H1 (cell line): Measurements from ENCODE around the gene DLST. TPM values are rescaled to one million over a fixed set of nuclear protein-coding genes. Genes with fewer than 3 reads are reported as not detected.

Experiments used
- CTCF ChIA-PET: fragments of 300-600 bp; sonication (Branson Sonifier 250); formaldehyde crosslinking; loops from one replicate; lab custom pipeline; 2021; ENCODE audit not compliant: partially characterized antibody; lab: Charles Lee
- POLR2A ChIA-PET: fragments of 300-600 bp; sonication (Branson Sonifier 250); formaldehyde crosslinking; loops from one replicate; lab custom pipeline; 2021; ENCODE audit warnings: inconsistent platforms; ENCODE audit not compliant: partially characterized antibody; lab: Charles Lee
- DNase-seq, 2 experiments: peaks; one replicate each; pipeline versions ENCODE4 v3.0.0 to v3.0.0-alpha.2; 2010 to 2022; ENCODE audit warnings: low spot score in 2 of 2, low read depth in 1 of 2, mixed read lengths in 1 of 2
- FAIRE-seq: peaks from 2 replicates; lab custom pipeline; 2011; peaks lifted over from hg19 to GRCh38; lab: Jason Lieb, UNC
- H2AFZ ChIP-seq: 2 replicates; pipeline ENCODE4 v1.8.1; 2012; ENCODE audit warnings: low read length, inconsistent platforms
- H2AK5ac ChIP-seq: 2 replicates; pipeline ENCODE4 v1.6.1; 2013; ENCODE audit warnings: low read depth, low read length
- H2BK120ac ChIP-seq: replicated peaks from 2 replicates; pipeline ENCODE3; 2013; ENCODE audit warnings: low read depth, low read length, inconsistent platforms
- H2BK12ac ChIP-seq: 2 replicates; pipeline ENCODE4 v1.6.1; 2013; ENCODE audit warnings: low read depth, low read length
- H2BK15ac ChIP-seq: 2 replicates; pipeline ENCODE4 v1.6.1; 2013; ENCODE audit warnings: low read length
- H2BK20ac ChIP-seq: 2 replicates; pipeline ENCODE4 v1.6.1; 2013; ENCODE audit warnings: low read length
- H2BK5ac ChIP-seq: 2 replicates; pipeline ENCODE4 v1.6.1; 2013; ENCODE audit warnings: low read depth, low read length
- H3K14ac ChIP-seq: 2 replicates; pipeline ENCODE4 v1.6.1; 2013; ENCODE audit warnings: inconsistent platforms; ENCODE audit not compliant: insufficient read length
- H3K18ac ChIP-seq: 2 replicates; pipeline ENCODE4 v1.6.1; 2013; ENCODE audit warnings: low read length; ENCODE audit errors: extremely low read depth
- H3K23ac ChIP-seq: 2 replicates; pipeline ENCODE4 v1.6.1; 2013; ENCODE audit warnings: inconsistent platforms; ENCODE audit not compliant: insufficient read length
- H3K23me2 ChIP-seq: 2 replicates; pipeline ENCODE4 v1.6.1; 2013; ENCODE audit warnings: low read depth, low read length
- H3K27ac ChIP-seq: 2 replicates; pipeline ENCODE4 v1.6.1; 2011; ENCODE audit warnings: low read depth, low read length, inconsistent platforms
- H3K27me3 ChIP-seq, 4 experiments: replicated peaks in 1 of 4; 1 replicate in 1 of 4; 2 replicates in 3 of 4; pipeline versions ENCODE4 v1.6.1 to v1.8.1; 2011 to 2013; ENCODE audit warnings: low read length in 3 of 4, mild to moderate bottlenecking in 3 of 4, inconsistent platforms in 2 of 4, mixed read lengths in 2 of 4, moderate library complexity in 1 of 4; ENCODE audit not compliant: control insufficient read depth in 3 of 4, insufficient read depth in 3 of 4; ENCODE audit errors: extremely low read depth in 1 of 4
- H3K36me3 ChIP-seq, 4 experiments: 2 replicates each; pipeline versions ENCODE4 v1.6.1 to v1.8.1; 2011 to 2013; ENCODE audit warnings: mild to moderate bottlenecking in 4 of 4, low read length in 3 of 4, moderate library complexity in 2 of 4, control low read depth in 1 of 4, inconsistent platforms in 1 of 4; ENCODE audit not compliant: insufficient read depth in 4 of 4, control insufficient read depth in 2 of 4
- H3K4ac ChIP-seq: replicated peaks from 2 replicates; pipeline ENCODE3; 2013; ENCODE audit warnings: low read length, low read depth, mixed read lengths, inconsistent platforms; ENCODE audit not compliant: insufficient read length
- H3K4me1 ChIP-seq, 4 experiments: replicated peaks in 1 of 4; 1 replicate in 1 of 4; 2 replicates in 3 of 4; pipeline versions ENCODE4 v1.6.1 to v1.8.1; 2011 to 2013; ENCODE audit warnings: low read length in 3 of 4, inconsistent platforms in 2 of 4, mixed read lengths in 1 of 4; ENCODE audit not compliant: insufficient read depth in 4 of 4, control insufficient read depth in 3 of 4
- H3K4me2 ChIP-seq, 2 experiments: 2 replicates each; pipeline versions ENCODE4 v1.6.1 to v1.8.1; 2011 to 2013; ENCODE audit warnings: low read depth in 2 of 2, low read length in 2 of 2, control low read depth in 1 of 2, inconsistent platforms in 1 of 2, mild to moderate bottlenecking in 1 of 2; ENCODE audit not compliant: insufficient read depth in 1 of 2
- H3K4me3 ChIP-seq, 4 experiments: fragments of 200-600, 300-600 bp in 1 of 4; sonication (generic), shearing (Covaris generic), sonication (Bioruptor Twin) in 1 of 4; 2 replicates each; pipeline versions ENCODE4 v1.5.1 to v1.8.1; 2011 to 2016; ENCODE audit warnings: low read length in 4 of 4, low read depth in 3 of 4, control low read depth in 2 of 4, inconsistent platforms in 2 of 4, mild to moderate bottlenecking in 2 of 4, mixed read lengths in 1 of 4, moderate library complexity in 1 of 4; ENCODE audit not compliant: insufficient read depth in 2 of 4; ENCODE audit errors: extremely low read depth in 1 of 4
- H3K56ac ChIP-seq: replicated peaks from 2 replicates; pipeline ENCODE3; 2013; ENCODE audit warnings: low read depth, mild to moderate bottlenecking, mixed read lengths, low read length, inconsistent platforms; ENCODE audit not compliant: insufficient read length
- H3K79me1 ChIP-seq: 2 replicates; pipeline ENCODE4 v1.6.1; 2013; ENCODE audit warnings: low read depth, low read length, control low read depth
- H3K79me2 ChIP-seq, 2 experiments: 2 replicates each; pipeline versions ENCODE4 v1.6.1 to v1.8.1; 2012 to 2013; ENCODE audit warnings: low read length in 2 of 2, mild to moderate bottlenecking in 2 of 2, inconsistent platforms in 1 of 2; ENCODE audit not compliant: insufficient read depth in 2 of 2, control insufficient read depth in 1 of 2
- H3K9ac ChIP-seq, 4 experiments: replicated peaks in 1 of 4; 1 replicate in 1 of 4; 2 replicates in 3 of 4; pipeline versions ENCODE4 v1.6.1 to v1.8.1; 2011 to 2013; ENCODE audit warnings: low read depth in 3 of 4, low read length in 3 of 4, control low read depth in 2 of 4, mild to moderate bottlenecking in 2 of 4, moderate library complexity in 2 of 4, inconsistent platforms in 1 of 4; ENCODE audit errors: extremely low read depth in 1 of 4
- H3K9me3 ChIP-seq, 2 experiments: 2 replicates each; pipeline versions ENCODE4 v1.6.1 to v1.8.1; 2012 to 2013; ENCODE audit warnings: mild to moderate bottlenecking in 2 of 2, moderate library complexity in 2 of 2, control low read depth in 1 of 2, inconsistent platforms in 1 of 2, low read depth in 1 of 2, low read length in 1 of 2, mixed read lengths in 1 of 2; ENCODE audit not compliant: insufficient read depth in 2 of 2
- H4K20me1 ChIP-seq, 2 experiments: replicated peaks in 1 of 2; 2 replicates each; pipeline versions ENCODE3 to v1.8.1; 2011 to 2013; ENCODE audit warnings: inconsistent platforms in 2 of 2, low read length in 2 of 2, mild to moderate bottlenecking in 1 of 2; ENCODE audit not compliant: insufficient read depth in 2 of 2, control insufficient read depth in 1 of 2
- H4K5ac ChIP-seq: 2 replicates; pipeline ENCODE4 v1.6.1; 2013; ENCODE audit warnings: low read length, low read depth, mixed read lengths, inconsistent platforms; ENCODE audit not compliant: insufficient read length
- H4K8ac ChIP-seq: 2 replicates; pipeline ENCODE4 v1.8.0; 2013; ENCODE audit warnings: mild to moderate bottlenecking, moderate library complexity, low read length, inconsistent platforms; ENCODE audit not compliant: insufficient read depth; ENCODE audit errors: extremely low read depth
- H4K91ac ChIP-seq: replicated peaks from 2 replicates; pipeline ENCODE3; 2013; ENCODE audit warnings: low read length, mixed read lengths, inconsistent platforms; ENCODE audit not compliant: insufficient read length
- BCL11A ChIP-seq, 2 experiments: IDR thresholded peaks; one replicate each; pipeline ENCODE4 v1.6.1; 2011; ENCODE audit warnings: low read depth in 2 of 2, low read length in 2 of 2, mild to moderate bottlenecking in 2 of 2
- RAD21 ChIP-seq, 2 experiments: IDR thresholded peaks in 1 of 2; conservative IDR thresholded peaks in 1 of 2; 2 replicates each; pipeline ENCODE4 v1.6.1; 2011; ENCODE audit warnings: low read depth in 2 of 2, low read length in 2 of 2, improper control_type of control experiment in 1 of 2, inconsistent platforms in 1 of 2, mild to moderate bottlenecking in 1 of 2, moderate library complexity in 1 of 2
- RFX5 ChIP-seq: IDR thresholded peaks from 2 replicates; pipeline ENCODE4 v1.6.1; 2011; ENCODE audit warnings: low read depth, low read length, improper control_type of control experiment, borderline replicate concordance
- SIRT6 ChIP-seq: IDR thresholded peaks from one replicate; pipeline ENCODE4 v1.7.1; 2012; ENCODE audit warnings: low read length, inconsistent platforms
- SP2 ChIP-seq: IDR thresholded peaks from 2 replicates; pipeline ENCODE4 v1.6.1; 2012; ENCODE audit warnings: mild to moderate bottlenecking, low read length, inconsistent platforms
- WGBS, 2 experiments: shearing (Covaris generic) in 1 of 2; methylation state at CpG; one replicate each; pipeline versions ENCODE4 v1.1.6 to v1.1.7; 2013 to 2015; ENCODE audit warnings: low lambda C conversion rate in 2 of 2, mixed read lengths in 2 of 2, inconsistent platforms in 1 of 2, low coverage in 1 of 2, missing lambda C conversion rate in 1 of 2; ENCODE audit not compliant: insufficient replicate concordance in 2 of 2, insufficient coverage in 1 of 2, insufficient read length in 1 of 2; ENCODE audit errors: extremely low coverage in 1 of 2, missing lambda C conversion rate in 1 of 2; 5-methylcytosine and 5-hydroxymethylcytosine counted together
- polyA plus RNA-seq, 7 experiments: library from polyadenylated mRNA; depleted of rRNA in 3 of 7; stranded (reverse) in 5 of 7; unstranded in 2 of 7; fragments of >200 nt in 5 of 7; fragments of 200-250 nt in 2 of 7; gene quantifications; 1 replicate in 5 of 7; 2 replicates in 1 of 7; 4 replicates in 1 of 7; pipeline versions ENCODE4 v1.2.1 to v1.2.3, GENCODE V29; 2011 to 2013; ENCODE audit warnings: missing spikeins in 2 of 7, mixed read lengths in 2 of 7
- total RNA-seq: library from RNA; stranded (reverse); fragmentation: NEBNext Ultra II Directional; extraction: Animal tissue kit (Norgen Biotek cat#: 25700); gene quantifications from 2 replicates; pipeline ENCODE4 v1.2.1, GENCODE V29; 2021

Gene DLST
- total and polyA plus RNA-seq, 2 of the 8 experiments (the other 6 are each of a cell fraction or from before 2014, with no cell fraction given) = 96.5 to 117 TPM

GRCh38 chr14:74875204-74875603 lies 6.5 kb upstream of the DLST start:
- H3K4me1 ChIP-seq = peaks cover 0 to 5% (median 3%) of the 10 kb centered on the region in 4 experiments; a peak in 3 of 7 replicates
- H3K23me2 ChIP-seq = no peaks in the 10 kb centered on the region
- no peaks in the 10 kb centered on the region for H3K27me3 ChIP-seq
- H3K18ac ChIP-seq = no peak overlapping the region
- no peak overlapping the region for H2BK120ac ChIP-seq
- H3K14ac ChIP-seq = no peak overlapping the region
- H2AFZ ChIP-seq = no peak overlapping the region
- H2AK5ac ChIP-seq = no peak overlapping the region
- no peak overlapping the region for H3K27ac ChIP-seq
- no peak overlapping the region for H3K9ac ChIP-seq
- H3K56ac ChIP-seq = no peak overlapping the region
- H3K9me3 ChIP-seq = no peaks in the 10 kb centered on the region
- no peaks in the 10 kb centered on the region for H3K79me1 ChIP-seq
- H4K5ac ChIP-seq = no peak overlapping the region
- WGBS, 2 experiments = 87% methylated on average over 5 of the region's 5 CpGs; no CpG with 5 or more reads in 1 of the 2 experiments
- H3K23ac ChIP-seq = no peak overlapping the region
- H3K79me2 ChIP-seq = no peaks in the 10 kb centered on the region
- DNase-seq (no peak), FAIRE-seq (no peak)
- no peak overlapping the region for H2BK20ac ChIP-seq
- ChIA-PET CTCF (interaction anchor here (0.7 to 17.5 kb wide), 6 partner anchors 10 to 1329 kb away, joined by 3 to 364 read pairs (median 4); partner anchors contain the start of gene LTBP2), POLR2A (interaction anchor here (0.6 to 3.1 kb wide), 5 partner anchors 10 to 31 kb away, joined by 3 to 14 read pairs (median 4); no protein-coding TSS in a partner anchor)
- no peaks in the 10 kb centered on the region for H4K20me1 ChIP-seq
- H4K8ac ChIP-seq = no peak overlapping the region
- H3K36me3 ChIP-seq = no peaks in the 10 kb centered on the region
- no peak overlapping the region for H3K4ac ChIP-seq
- no peak for TF ChIP-seq SP2
- TF ChIP-seq RAD21 (IDR thresholded peaks at IDR 0.05 in 1 of 2, conservative IDR thresholded peaks at IDR 0.05 in 1 of 2; ENCODE audit: low read depth in 2 of 2, low read length in 2 of 2) = no peak
- no peak for TF ChIP-seq RFX5
- no peak for TF ChIP-seq BCL11A (IDR thresholded peaks at IDR 0.05; ENCODE audit: low read depth in 2 of 2, low read length in 2 of 2)
- no peak for TF ChIP-seq SIRT6
- no peak overlapping the region for H3K4me2 ChIP-seq
- no peak overlapping the region for H2BK15ac ChIP-seq
- no peak overlapping the region for H2BK5ac ChIP-seq
- H2BK12ac ChIP-seq = no peak overlapping the region
- H4K91ac ChIP-seq = no peak overlapping the region
- no peak overlapping the region for H3K4me3 ChIP-seq
